DMS79 (cell line): Measurements from ENCODE around the gene RBX1.
"Not testable (repeated sequence)": the region's sequence is repeated elsewhere in the genome, so short reads cannot be mapped to it uniquely, and the experiment has no call there.

Experiments
- DNase-seq: peaks from one replicate; lab custom pipeline; 2025; lab: John Stamatoyannopoulos, UW

Gene RBX1

GRCh38 chr22:40950962-40951794 lies at the start of gene RBX1:
Gene RBX1 (plus strand): TSS chr22:40951378. CDS start chr22:40951399, 21 bp downstream.
- peak; percentile 83 for DNase-seq

GRCh38 chr22:40904101-40904500 lies 47.1 kb upstream of the RBX1 start:
- DNase-seq, result no peak

- no peak for DNase-seq
Observed at GRCh38 chr22:40908895-40909294, 42.3 kb upstream of the RBX1 start.

- no peak for DNase-seq
Observed at GRCh38 chr22:40911772-40912171, 39.4 kb upstream of the RBX1 start.

- not testable (repeated sequence) for DNase-seq
Observed at GRCh38 chr22:40912987-40913386, 38.2 kb upstream of the RBX1 start.

- DNase-seq, result no peak
Observed at GRCh38 chr22:40919446-40919845, 31.7 kb upstream of the RBX1 start.

- DNase-seq, result no peak
Observed at GRCh38 chr22:40920526-40920925, 30.7 kb upstream of the RBX1 start.

- DNase-seq, result peak; percentile 29
Observed at GRCh38 chr22:40922484-40923303, 28.5 kb upstream of the RBX1 start.

- DNase-seq, result no peak
Observed at GRCh38 chr22:40928657-40929056, 22.5 kb upstream of the RBX1 start.

GRCh38 chr22:40932396-40932795 lies 18.8 kb upstream of the RBX1 start:
- no peak for DNase-seq

GRCh38 chr22:40939202-40939601 lies 12.0 kb upstream of the RBX1 start:
- DNase-seq, result no peak

GRCh38 chr22:40951795-40952605 lies 822 bp downstream of the RBX1 start:
- DNase-seq, result no peak

GRCh38 chr22:40953471-40953870 lies 2.3 kb downstream of the RBX1 start:
- DNase-seq, result no peak

- DNase-seq, result no peak
Observed at GRCh38 chr22:40954113-40954512, 2.9 kb downstream of the RBX1 start.

GRCh38 chr22:40955571-40955970 lies 4.4 kb downstream of the RBX1 start:
- no peak for DNase-seq

- DNase-seq, result no peak
Observed at GRCh38 chr22:40957601-40958000, 6.4 kb downstream of the RBX1 start.

GRCh38 chr22:40958299-40958698 lies 7.1 kb downstream of the RBX1 start:
- DNase-seq, result no peak

GRCh38 chr22:40960145-40960544 lies 9.0 kb downstream of the RBX1 start:
- DNase-seq, result peak; percentile 81

GRCh38 chr22:40965936-40966725 lies 15.0 kb downstream of the RBX1 start:
- DNase-seq, result no peak

- no peak for DNase-seq
Observed at GRCh38 chr22:40966726-40967085, 15.5 kb downstream of the RBX1 start.

GRCh38 chr22:40967111-40967760 lies 16.1 kb downstream of the RBX1 start:
- DNase-seq, result no peak
